ENCODE results near the gene IFT57.
A peak's percentile ranks its signal among the peaks of the same experiment; 100 is the strongest.

Gene IFT57

DNA sequence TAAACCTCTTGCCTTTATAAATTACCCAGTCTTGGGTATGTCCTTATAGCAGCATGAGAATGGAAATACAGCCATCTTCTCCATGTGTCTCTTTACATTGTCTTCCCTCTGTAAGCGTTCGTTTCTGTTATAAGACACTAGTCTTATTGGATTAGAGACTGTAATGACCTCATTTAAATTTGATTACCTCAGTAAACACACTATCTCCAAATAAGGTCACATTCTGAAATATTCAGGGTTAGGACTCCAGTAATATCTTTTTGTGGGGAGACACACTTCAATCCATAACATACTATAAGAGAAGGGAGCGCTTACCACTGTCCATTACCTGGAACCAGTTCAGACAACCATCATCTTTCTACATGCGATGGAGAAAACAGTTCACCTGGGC, 97.1 kb downstream of the IFT57 start:
- no peak for DNase-seq (ENCODE audit: low spot score)

DNA sequence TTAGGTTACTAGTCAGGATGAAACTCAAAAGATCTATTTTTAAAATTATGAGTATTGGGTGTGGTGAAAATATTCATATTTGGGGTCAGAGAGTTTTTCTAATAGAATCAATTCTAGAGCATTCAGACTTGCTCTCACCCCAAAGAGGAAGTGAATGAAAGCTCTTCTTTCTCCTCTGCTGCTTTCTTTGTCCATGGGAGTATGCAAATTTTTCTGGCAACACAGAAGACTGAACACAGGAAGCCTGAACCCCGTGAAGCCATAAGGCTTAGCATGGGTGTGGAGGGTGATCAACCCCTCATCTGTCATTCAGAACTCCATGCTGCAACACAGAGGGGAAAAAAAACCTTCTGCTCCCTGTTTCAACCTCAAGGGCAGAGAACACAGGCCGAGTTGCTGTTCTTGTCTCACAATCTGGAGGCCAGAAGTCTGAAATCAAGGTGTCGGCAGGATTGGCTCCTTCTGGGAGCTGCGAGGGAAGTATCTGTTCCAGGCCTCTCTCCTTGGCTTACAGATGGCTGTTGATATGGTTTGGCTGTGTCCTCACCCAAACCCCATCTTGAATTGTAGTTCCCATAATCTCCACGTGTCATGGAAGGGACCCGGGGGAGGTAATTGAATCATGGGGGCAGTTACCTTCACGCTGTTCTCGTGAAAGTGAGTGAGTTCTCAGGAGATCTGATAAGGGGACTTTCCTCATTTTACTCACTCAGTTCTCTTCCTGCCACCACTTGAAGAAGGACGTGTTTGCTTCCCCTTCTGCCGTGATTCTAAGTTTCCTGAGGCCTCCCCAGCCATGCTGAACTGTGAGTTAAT, 97.7 kb downstream of the IFT57 start:
- peak; percentile 79 for DNase-seq (ENCODE audit: low spot score)

DNA sequence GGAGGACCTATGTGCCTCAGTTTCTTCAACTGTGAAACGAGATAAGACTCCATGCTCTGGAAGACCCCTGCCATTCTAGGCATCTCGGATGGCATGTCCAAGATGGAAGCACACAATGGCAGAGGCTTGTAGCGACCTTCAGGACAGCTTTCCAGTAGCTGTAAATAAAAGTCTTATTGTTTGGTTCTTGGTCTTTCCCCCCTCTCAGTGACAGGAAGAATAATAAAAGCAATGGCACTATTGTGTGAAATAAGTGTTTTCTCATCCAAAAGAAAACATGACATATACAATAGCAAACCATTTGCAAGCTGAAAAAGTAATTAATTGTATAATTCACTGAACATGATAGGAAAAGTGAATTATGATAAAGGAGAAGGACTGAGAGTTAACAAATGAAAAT, 98.9 kb downstream of the IFT57 start:
- no peak for DNase-seq (ENCODE audit: low spot score)

DNA sequence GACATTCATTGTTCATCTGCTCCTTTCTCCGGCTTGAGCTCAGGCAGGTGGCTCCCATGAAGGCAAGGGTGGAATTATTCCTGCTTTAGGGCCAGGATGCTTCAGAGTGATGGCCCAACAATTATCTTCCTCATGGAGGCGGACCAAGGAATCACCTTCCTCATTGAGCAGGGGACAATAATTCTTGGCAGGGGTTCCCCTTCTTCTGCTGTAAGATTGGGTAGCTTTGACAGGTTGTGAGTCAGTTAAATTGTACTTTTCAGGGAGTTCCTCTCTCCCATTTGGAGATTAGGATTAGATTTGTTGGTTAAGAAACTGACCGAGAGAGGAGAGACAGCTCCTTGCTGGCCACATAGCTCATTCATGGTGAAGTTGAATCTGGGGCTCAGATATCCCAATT, 99.9 kb downstream of the IFT57 start:
- no peak for DNase-seq (ENCODE audit: low spot score)

DNA sequence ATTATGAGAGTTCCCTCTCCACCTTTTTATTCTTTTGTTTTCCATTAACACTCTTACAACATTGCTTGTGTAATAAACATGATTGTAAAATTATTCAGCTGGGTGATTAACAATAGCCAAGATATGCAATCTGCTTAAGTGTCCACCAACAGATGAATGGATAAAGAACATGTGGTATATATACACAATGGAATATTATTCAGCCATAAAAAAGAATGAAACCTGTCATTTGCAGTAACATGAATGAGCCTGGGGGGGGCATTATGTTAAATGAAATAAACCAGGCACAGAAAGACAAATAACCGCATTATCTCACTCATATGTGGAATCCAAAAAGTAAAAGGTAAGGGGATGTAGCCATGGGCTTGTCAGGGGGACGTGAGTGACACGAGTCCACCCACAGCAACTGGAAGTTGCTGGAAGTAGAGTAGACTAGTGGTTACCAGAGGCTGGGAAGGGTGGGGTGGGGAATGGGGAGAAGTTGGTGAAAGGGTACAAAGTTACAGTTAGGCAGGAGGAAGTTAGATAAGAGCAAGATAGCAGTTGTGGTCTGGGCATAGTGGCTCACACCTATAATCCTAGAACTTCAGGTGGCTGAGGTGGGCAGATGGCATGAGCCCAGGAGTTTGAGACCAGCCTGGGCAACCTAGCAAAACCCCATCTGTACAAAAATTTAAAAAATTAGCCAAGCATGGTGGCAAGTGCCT, 102.7 kb downstream of the IFT57 start:
- no peak for DNase-seq (ENCODE audit: low spot score)

DNA sequence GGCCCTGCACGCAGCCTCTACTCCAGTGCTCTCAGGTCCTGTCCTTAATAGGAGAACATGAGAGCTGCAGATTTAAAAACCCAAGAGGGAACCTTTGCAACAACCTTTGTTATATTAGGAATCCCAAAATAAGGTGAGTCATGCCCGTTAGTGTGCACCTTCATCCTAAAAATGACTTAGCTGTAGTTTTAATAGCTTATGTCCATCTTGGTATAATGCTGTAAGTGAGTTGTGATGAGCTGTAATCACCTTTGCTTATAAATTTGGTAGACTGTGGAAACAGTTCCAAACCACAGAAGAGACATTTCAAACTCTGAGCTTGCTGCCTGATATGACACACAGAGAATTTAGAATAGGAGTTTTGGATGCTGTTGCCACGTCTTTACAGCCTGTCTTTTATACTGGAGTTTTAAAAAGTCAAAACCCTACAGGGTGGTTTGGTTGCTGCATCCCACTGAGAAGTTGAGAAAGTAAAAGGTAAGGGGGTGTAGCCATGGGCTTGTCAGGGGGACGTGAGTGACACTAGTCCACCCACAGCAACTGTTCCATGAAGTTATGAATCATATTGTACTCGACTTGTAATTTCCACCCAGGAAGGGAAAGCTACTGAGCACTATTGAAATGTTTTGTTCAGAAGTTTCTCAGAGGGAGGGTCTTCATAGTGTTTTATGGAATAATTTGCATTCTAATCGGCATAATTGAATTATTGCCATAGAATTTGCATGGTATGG, 104.0 kb downstream of the IFT57 start:
- no peak for DNase-seq (ENCODE audit: low spot score)

DNA sequence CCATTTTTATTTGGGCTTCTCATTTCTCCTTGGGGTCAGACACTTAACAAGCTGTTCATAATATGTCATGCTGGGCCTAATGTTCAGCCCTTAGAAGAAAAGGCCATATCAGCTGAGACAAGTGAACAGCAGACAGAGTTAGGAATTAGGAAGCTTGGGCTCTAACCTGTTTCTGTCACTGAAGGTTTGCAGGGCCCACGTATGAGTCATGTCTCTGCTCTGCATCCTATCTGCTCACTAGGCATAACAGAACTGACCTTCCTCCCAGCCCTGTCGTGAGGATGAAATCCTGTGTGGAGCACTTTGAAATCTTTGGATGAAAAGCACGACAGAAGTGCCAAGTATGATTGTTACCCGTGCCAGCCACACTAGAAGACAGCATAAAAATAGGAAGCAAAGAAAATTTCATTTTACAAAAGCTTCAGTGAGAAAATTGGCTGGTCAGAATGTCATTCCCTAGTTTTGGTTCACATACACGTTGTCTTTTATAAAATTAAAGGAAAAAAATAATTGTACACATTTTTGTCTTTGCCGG, 104.9 kb downstream of the IFT57 start:
- DNase-seq (ENCODE audit: low spot score) = no peak

DNA sequence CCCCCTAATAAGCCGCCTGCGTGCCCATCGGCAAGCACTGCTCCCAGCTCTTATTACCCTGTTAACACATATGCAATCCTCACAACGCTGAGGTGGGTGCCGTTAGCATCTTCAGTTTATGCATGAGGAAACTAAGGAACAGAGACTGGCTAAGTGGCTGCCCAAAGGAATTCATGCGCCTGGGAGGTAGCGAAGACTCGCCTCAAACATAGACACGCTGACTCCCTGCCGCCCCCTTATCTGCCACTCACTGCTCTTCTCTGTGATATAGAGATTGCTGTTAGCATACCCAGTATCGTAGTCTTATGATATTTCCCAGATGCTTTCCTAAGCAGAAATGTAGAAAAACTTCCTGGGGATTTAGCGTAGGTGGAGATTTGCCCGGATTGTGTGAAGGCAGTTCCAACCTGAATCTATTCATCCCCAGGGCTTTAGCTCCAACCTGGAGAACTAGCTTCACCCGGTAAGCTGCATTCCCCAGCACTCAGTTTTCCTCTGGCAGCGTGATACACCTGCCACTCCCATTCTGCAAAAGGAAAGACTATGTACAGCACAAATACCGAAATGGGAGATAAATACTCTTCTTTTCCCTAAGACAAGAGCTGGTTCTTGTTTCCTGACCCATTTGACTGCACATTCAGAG, 107.7 kb downstream of the IFT57 start:
- DNase-seq (ENCODE audit: low spot score) = no peak

DNA sequence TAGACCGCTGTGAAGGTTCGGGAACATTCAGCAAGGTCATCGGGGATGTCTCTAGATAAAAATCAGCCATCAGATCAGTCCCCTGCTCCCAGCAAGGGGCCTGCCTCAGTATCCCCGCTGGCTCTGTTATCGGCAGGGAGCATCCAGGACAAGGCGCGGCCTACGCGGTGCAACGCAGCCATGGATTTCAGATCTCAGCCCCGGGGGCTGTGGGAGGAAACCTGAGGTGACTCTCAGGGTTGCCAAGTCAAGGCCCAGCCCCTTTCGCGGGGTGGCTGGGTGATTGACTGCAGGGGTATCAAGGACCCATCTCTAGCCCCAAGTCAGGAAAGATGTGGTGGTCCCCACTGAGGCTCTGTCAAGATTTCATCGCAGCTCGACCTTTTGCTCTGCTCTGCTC, 108.2 kb downstream of the IFT57 start:
- DNase-seq (ENCODE audit: low spot score) = no peak

DNA sequence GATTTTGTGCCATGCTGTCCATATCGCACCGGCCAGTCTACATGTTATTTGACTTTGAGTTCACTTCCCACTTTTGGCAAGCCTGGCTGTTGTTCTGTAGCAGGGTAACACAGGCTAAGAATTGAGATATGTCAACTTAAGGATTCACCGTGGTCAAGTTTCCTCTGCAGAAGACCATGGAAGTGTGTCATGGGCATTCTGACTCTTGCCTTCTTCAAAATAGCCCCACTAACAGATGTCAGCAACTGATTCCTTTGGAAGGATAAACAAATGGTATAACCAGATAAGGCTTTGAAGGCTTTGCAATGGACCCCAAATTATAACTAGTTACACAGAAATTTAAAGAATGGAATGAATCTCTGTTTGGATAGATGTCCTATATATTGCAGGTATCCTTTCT, 111.3 kb downstream of the IFT57 start:
- DNase-seq (ENCODE audit: low spot score) = no peak

Data from germinal center (tissue), 1 donor.